Ecto neural progenitor cell (in vitro differentiated cells): ENCODE data around the gene RAB4B.
"Not testable (repeated sequence)": the region's sequence is repeated elsewhere in the genome, so short reads cannot be mapped to it uniquely, and the experiment has no call there.

Source experiments
- DNase-seq: peaks from one replicate; pipeline ENCODE4 v3.0.0-alpha.2; 2018; ENCODE audit warnings: low spot score

RAB4B gene

GRCh38 chr19:40750874-40751537 lies 27.0 kb upstream of the RAB4B start, which contains the start of gene SNRPA:
TSS of gene SNRPA (plus strand) at chr19:40751203. CDS start at chr19:40751409, 206 bp downstream.
- peak; percentile 98 for DNase-seq

- DNase-seq, result no peak
These were observed 25.7 kb upstream of the RAB4B start for GRCh38 chr19:40752257-40752781.

- DNase-seq, result no peak
These were observed 23.3 kb upstream of the RAB4B start for GRCh38 chr19:40754611-40755247.

- no peak for DNase-seq
These were observed 22.8 kb upstream of the RAB4B start for GRCh38 chr19:40755248-40755624.

DNA sequence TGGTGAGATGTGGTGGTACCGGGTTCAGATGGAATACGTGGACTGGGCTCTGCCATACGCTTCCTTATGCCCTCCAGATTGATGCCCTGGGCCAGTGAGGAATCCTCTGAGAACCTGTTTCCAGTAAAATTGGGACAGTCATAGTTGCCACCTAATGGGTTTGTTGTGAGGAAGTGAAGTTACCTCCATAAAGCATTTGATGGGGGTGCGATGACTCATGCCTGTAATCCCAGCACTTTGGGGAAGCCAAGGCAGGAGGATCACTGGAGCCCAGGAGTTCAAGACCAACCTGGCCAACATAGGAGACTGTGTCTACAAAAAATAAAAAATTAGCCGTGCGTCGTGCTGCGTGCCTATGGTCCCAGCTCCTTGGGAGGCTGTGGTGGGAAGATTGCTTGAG lies 22.3 kb upstream of the RAB4B start:
- no peak for DNase-seq

- DNase-seq, result no peak
These were observed 21.4 kb upstream of the RAB4B start for GRCh38 chr19:40756502-40757110.

GRCh38 chr19:40758491-40758890 lies 19.6 kb upstream of the RAB4B start:
- DNase-seq, result no peak

DNA sequence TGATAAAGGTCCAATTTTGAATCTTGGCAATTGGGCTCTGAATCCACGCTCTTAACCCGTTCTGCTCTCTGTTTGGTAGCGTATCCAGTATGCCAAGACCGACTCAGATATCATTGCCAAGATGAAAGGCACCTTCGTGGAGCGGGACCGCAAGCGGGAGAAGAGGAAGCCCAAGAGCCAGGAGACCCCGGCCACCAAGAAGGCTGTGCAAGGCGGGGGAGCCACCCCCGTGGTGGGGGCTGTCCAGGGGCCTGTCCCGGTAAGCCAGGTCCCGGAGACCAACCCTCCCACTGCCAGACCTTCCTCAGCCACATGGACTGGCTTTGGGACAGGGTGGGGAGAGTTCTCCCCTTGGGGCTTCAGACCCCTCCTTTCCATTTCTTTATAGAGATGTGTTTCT lies 18.7 kb upstream of the RAB4B start:
- DNase-seq, result no peak

- no peak for DNase-seq
These were observed 15.1 kb upstream of the RAB4B start for GRCh38 chr19:40762754-40763470.

GRCh38 chr19:40763526-40763925 lies 14.5 kb upstream of the RAB4B start:
- no peak for DNase-seq

DNA sequence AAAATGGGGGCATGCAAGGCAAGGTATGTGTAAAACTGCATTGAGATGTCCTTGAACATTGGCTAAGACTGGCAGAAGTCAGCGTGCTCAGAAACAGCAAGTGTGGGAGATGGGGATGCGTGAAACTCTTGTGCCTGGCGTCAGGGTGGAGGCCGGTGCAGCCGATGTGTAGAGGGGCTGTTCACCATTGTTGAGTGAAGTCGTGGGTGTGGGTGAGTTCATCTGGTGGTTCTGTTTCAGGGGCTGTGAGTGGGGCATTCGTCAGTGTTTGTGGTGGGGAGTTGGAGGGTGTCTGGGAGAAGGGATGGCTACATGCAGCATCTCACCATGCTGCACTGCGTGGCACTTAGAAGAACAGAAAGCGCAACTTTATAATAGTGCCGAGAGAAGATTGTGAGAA lies 14.1 kb upstream of the RAB4B start:
- DNase-seq, result no peak

DNA sequence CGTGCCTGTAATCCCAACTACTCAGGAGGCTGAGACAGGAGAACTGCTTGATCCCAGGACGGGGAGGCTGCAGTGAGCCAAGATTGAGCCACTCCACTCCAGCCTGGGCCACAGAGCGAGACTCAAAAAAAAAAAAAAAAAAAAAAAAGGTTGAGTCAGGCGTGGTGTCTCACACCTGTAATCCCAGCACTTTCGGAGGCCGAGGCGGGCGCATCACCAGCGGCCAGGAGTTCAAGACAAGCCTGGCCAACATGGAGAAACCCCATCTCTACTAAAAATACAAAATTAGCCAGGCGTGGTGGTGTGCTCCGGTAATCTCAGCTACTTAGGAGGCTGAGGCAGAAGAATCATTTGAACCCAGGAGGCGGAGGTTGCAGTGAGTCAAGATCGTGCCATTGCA lies 11.7 kb upstream of the RAB4B start:
- not testable (repeated sequence) for DNase-seq

DNA sequence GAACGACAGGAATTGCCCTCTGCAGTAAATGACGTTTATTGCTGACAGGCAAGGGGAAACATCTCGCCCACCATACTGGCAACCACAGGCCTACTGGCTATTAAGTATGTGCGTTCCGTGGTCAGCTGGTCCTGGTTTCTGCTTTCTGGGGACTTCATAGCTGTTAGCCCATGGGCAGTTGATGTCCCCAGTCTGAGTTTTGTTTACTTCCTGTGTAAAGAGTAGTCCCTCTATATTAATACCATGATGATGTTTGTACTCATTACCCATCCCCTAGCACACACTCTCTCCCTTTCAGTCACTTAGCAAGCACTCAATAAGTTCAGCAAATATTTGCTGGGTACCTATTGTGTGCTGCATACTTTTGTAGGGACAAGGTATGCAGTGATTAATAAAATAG lies 9.2 kb upstream of the RAB4B start:
- no peak for DNase-seq

GRCh38 chr19:40771101-40771862 lies 6.8 kb upstream of the RAB4B start:
- DNase-seq, result not testable (repeated sequence)

DNA sequence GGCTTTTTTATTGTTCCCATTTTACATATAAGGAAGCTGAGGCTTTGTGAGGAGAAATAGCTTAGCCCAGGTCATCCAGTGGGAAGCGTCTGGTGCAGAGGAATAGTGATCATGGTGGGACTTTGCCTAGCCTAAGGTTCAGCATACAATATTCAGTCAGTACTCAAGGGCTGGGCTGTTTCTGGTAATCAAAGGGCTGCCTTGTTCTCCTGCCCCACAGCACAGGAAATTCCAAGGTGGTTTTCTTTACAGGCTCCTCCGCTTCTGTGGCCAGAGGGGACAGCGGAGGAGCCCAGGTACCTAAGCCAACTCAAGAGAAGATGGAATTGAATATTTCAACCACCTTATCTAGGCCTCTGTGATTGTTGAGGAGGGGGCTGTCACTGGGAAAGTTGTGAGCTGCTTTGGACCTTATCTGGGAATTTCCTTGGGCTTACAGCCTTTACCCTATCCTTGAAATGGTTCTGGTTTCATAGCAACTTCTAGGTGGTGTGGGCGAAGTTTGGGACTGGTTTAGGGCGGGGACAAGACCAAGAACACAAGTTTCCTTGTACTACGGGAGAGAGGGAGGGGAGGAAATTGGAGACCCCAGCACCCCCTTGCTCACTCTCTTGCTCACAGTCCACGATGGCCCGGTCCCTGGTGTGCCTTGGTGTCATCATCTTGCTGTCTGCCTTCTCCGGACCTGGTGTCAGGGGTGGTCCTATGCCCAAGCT lies 3.0 kb upstream of the RAB4B start, which contains the start of gene MIA:
TSS of gene MIA (plus strand) at position 606 of the 716 bp plus-strand sequence. CDS start at position 628, 22 bp downstream.
- no peak for DNase-seq

GRCh38 chr19:40775632-40776022 lies 2.4 kb upstream of the RAB4B start:
- DNase-seq, result no peak

DNA sequence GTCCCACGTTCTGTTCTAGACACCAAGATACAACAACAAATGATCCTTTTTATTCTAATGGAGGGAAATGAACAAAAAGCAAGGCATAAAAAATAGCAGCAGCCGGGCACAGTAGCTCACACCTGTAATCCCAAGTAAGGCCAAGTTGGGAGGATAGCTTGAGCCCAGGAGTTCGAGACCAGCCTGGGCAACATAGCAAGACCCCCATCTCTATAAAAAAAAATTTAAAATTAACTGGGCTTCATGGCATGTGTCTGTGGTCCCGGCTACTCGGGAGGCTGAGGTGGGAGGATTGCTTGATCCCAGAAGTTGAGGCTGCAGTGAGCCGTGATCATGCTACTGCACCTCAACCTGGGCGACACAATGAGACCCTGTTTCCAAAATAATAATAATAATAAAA lies 1.7 kb upstream of the RAB4B start:
- DNase-seq, result no peak

GRCh38 chr19:40776932-40777644 lies 959 bp upstream of the RAB4B start:
- DNase-seq, result peak; percentile 93

GRCh38 chr19:40777645-40777936 lies 456 bp upstream of the RAB4B start:
- DNase-seq, result no peak

- no peak for DNase-seq
These were observed 748 bp downstream of the RAB4B start for GRCh38 chr19:40778706-40779284.
